Activated CD8-positive, alpha-beta memory T cell treated with anti-CD3 and anti-CD28 coated beads for 1 hour (primary cell): ENCODE results near the gene SEZ6L.

Source experiments
- DNase-seq, 2 donors: peaks; one replicate each; pipeline ENCODE4 v3.0.0-alpha.2; 2020; ENCODE audit warnings: low read depth in 1 of 2; ENCODE audit errors: extremely low read depth in 1 of 2

Gene SEZ6L

DNA sequence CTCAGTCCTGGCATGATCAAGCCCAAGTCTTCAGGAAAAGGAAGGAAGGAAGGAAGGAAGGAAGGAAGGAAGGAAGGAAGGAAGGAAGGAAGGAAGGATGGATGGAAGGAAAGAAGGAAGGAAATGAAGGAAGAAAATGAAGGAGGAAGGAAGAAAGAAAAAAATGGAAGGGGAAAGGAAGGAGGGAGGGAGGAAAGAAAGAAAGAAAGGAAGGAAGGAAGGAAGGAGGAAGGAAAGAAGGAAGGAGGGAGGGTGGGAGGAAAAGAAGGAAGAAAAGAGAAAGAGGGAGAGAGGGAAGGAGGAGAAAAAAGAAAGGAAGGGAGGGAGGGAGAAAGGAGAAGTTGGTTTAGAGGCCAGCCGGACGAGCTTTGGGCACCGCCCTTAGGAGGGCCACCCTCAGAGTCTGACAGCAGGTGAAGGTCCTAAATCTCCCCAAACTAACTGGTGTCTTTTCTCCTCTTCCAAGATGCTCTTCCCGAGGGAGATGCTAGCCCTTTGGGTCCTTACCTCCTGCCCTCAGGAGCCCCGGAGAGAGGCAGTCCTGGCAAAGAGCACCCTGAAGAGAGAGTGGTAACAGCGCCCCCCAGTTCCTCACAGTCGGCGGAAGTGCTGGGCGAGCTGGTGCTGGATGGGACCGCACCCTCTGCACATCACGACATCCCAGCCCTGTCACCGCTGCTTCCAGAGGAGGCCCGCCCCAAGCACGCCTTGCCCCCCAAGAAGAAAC, 122.8 kb downstream of the SEZ6L start:
- no peak for DNase-seq

DNA sequence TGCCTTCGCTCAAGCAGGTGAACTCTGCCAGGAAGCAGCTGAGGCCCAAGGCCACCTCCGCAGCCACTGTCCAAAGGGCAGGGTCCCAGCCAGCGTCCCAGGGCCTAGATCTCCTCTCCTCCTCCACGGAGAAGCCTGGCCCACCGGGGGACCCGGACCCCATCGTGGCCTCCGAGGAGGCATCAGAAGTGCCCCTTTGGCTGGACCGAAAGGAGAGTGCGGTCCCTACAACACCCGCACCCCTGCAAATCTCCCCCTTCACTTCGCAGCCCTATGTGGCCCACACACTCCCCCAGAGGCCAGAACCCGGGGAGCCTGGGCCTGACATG, 123.4 kb downstream of the SEZ6L start:
- no peak for DNase-seq

DNA sequence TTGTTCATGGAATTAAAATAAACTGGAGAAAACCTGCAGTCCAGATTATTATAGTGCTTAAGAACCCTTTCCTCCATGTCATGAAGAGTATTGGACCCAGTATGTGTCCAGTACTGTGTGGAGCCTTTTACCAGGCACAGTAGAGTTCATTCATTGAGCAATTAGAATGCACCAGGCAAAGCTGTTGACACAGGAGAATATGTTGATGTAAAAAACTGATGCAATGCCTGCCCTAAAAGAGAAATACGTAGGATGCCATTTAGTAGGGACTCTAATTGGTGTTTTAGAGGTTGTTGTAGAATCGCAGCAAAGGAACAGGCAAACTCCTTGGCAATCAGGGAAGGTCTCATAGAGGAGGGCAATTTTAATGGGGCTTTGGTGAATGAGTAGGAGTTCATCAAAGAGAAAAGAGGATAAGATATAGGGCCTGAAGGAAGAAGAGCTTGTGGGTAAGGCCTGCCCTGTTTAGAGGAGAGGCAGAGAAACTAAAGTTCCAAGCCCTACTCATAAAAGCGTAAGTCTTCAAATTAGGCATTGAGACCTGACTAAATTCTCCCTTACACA, 126.4 kb downstream of the SEZ6L start:
- DNase-seq = no peak

DNA sequence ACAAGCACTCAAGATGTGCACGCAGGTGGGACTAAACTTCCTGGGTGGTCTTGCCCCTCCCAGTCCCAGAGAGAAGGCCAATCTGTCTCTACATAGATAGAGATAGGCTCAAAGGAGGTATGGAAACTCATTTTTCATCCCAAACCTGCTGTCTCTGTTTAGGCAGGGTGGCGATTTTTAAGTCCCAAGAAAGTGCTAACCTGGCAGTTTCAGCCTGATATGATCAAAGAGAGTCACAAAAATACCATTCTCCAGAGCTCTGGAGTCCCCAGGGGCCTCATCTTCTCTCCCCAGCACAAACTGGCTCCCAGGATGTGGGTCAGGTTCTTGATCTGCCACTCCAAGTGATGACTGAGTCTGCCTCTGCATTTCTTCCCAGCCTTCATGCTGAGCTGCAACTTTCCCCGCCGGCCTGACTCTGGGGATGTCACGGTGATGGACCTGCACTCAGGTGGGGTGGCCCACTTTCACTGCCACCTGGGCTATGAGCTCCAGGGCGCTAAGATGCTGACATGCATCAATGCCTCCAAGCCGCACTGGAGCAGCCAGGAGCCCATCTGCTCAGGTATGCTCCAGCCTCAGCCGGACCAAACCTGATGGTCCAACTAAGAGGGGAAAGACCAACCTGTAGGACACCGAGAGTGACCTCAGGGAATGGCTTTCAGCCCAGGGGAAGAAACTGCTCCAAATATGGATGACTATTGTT, 129.5 kb downstream of the SEZ6L start:
- no peak for DNase-seq

DNA sequence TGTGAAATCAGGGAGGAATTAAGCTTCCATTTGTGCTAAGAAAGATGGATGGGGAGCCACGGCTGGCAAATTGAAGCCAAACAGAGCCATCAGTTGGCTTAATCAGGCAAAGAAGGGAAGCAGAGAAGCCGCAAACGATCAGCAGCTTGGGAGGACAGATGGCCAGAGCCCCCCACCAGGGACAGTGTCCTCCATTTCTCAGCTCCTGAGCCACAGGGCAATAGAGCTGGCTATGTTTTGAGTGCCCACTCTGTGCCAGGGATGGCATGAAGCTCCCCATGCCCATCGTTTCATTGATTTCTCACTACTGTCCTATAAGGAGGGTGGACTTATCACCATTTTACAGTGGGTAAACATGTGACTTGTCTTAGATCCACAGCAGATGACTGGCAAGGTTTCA, 133.5 kb downstream of the SEZ6L start:
- no peak for DNase-seq

DNA sequence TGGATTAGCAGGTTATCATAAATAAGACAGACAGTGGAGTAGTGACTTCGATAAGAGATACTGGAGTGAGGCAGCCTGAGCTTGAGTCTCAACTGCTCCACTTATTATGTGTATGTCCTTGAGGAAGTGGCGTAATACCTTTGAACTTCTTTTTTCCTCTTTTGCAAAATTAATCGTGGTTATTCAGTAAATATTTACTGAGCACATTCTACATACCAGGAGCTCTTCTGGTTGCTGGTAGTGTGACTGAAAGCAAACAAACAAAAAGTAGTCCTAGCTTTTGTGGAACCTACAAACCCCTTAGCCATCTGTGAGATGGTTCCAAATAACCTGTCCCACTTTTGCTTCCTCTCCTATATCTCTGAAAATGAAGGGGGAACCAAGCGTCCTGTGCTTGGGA, 134.2 kb downstream of the SEZ6L start:
- DNase-seq = no peak

DNA sequence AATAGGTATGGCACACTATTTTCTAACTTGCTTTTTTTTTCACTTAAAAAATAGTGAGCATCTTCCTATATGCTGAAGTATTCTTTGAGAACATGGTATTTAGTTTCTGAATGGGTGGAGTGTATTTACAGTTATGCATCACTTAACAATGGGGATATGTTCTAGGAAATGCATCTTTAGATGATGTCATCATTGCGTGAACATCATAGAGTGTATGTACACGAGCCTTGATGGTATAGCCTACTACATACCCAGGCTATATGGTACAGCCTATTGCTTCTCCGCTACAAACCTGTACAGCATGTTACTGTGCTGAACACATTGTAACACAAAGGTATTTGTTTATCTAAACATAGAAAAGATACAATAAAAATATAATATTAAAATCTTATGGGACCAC, 135.5 kb downstream of the SEZ6L start:
- DNase-seq = no peak

DNA sequence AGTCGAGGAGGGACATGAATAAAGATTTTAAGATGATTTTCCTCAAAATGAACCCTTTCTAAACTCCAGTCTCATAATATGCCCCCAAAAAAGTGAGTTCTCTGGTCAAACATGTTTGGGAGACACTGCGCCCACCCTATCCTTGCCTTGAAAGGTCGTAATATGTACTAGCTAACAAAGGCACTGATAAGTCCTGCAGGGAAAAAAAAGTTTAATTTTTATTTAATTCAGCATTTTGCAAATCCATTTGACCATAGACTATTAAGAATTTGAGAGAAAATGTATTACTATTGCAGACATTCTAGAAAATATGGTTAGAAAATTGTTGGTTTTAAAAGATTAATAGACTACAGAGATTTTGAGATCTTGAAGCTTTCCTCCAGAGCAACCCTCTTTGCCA, 139.2 kb downstream of the SEZ6L start:
- no peak for DNase-seq

DNA sequence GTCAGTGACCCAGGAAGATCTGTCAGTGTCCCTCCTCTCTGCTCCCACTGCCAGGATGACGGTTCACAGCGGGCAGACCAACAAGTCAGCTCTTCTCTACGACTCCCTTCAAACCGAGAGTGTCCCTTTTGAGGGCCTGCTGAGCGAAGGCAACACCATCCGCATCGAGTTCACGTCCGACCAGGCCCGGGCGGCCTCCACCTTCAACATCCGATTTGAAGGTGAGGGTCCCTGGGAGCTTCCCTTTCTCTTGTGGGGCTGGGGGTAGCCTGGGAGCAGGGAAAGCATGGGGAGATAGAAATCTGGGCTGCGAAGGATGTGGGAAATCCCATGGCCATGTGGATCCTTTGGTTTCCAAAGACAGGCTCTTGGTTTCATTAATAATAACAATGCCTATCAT, 141.4 kb downstream of the SEZ6L start:
- no peak for DNase-seq

DNA sequence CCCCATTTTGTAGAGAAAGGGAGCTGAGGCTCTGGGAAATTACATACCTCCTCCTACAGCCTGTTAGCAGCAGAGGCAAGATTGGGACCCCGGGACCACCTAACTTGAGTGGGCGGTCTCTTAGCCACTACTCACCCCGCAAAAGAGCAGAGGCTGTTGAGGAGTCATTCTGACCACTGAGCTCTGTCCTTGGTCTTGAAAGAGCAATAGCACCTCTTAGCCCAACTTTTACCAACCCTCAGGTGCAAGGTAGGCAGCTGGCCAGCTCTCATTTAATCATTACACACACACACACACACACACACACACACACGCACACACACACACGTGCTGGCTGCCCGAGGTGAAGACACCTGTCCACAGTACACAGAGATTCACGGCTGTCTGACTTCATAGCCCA, 144.0 kb downstream of the SEZ6L start:
- no peak for DNase-seq

DNA sequence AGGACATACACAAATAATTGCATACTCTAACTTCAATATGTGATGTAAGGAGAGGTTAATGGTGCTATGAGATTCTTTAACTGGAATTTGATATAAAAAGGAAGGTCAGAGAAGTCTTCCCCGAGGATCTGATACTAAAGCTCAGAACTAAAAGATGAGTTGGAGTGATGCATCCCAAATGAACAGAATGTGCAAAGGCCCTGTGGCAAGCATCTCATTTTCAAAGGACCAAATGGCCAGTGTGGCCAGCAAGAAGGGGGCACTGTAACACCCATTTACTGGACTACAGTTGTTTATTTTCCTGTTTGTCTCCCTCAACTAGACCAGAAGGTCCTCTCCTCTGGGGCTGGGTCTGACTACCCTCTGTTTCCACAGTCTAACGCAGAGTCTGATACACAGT, 144.9 kb downstream of the SEZ6L start:
- DNase-seq = no peak

DNA sequence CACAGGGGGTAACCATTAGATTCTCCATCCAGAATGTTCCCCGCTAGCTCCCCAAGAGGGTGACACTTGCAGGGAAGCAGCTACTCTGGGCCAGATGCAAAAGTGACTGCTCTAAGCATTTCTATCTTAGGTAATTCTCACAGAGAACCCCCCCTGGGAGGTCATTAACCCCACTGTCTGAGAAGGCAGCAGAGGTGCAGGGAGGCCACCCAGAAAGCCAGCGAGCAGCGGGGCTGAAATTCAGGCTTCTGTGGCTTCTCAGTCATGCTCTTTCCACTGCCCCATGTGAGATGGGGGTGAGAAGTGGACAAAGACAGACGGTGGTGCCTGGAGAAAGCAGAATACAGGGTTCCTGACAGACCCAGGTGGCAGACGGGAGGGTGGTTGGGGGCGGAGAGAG, 145.4 kb downstream of the SEZ6L start:
- no peak for DNase-seq

DNA sequence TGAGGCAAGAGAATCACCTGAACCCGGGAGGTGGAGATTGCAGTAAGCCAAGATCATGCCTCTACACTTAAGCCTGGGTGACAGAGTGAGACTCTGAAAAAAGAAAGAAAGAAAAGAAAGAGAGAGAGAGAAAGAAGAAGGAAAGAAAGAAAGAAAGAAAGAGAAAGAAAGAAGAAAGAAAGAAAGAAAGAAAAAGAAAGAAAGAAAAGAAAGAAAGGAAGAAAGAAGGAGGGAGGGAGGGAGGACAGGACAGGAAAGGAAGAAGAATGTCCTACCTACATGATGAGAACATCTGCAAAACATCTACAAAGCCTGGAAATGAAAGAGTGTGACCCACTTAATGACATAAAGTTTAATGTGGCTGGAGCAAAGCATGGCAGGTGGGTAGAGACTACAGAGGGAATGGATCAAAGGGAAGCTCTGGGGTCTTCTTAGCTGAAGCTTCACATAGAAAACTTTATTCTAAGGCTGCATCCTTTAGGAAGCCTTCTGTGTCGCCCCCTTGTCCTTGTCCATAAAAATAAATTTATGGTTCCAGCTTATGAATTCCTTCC, 147.5 kb downstream of the SEZ6L start:
- no peak for DNase-seq

DNA sequence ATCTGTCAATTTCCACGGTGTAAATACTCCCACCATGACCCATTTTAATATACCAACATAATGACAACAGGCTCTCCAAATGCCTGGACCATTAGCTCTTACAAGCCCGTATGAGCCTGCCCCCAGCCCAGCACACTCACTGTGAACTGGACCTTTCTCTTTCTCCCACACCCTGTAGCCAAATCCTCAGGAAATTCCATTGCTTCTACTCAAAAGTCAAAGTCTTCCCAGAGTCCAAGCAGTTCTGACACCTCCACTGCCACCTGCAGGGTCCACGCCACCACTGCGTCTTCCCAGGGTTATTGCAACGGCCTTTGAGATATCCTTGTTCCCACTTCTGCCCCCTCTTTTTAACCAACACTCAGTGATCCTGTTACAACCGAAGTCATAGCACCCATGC, 149.7 kb downstream of the SEZ6L start:
- DNase-seq = no peak

DNA sequence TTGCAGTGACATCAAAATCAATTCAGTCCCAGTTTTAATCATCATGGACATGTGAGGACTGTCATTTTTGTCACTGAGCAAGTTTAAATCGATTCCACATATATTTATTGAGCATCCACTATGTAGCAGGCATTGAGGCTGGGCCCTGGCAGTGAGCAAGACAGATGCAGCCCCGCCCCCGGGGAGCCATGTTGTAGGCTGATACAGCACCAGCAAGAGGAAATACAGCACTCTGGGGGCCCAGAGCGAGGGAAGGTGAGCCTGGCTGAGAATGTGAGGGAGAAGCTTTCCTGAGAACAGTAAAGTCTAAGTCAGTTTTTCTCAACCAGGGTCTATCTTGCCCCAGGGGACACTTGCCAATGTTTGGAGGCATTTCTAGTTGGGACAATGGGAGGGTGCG, 151.2 kb downstream of the SEZ6L start:
- DNase-seq = no peak

DNA sequence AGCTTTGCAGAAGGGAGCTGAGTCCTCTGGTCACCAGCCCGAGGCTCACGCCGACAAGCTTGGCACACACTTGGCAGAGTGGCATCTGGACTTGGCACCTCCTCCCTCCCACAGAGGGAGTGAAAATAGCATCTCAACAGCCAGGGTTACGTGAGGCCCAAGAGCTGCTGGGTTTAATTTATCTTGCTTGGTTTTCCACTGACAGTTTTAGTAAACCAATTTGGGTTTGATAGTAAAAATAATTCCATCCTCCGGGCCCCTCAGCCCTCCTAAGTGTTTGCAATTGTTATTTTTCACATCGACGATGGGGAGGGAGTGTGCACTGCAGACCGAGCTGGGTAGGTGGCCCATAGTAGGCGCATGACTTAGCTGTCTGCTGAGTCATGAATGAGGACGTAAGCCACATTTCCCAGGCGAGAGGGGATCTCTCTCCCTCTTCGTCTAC, 152.2 kb downstream of the SEZ6L start:
- no peak for DNase-seq

DNA sequence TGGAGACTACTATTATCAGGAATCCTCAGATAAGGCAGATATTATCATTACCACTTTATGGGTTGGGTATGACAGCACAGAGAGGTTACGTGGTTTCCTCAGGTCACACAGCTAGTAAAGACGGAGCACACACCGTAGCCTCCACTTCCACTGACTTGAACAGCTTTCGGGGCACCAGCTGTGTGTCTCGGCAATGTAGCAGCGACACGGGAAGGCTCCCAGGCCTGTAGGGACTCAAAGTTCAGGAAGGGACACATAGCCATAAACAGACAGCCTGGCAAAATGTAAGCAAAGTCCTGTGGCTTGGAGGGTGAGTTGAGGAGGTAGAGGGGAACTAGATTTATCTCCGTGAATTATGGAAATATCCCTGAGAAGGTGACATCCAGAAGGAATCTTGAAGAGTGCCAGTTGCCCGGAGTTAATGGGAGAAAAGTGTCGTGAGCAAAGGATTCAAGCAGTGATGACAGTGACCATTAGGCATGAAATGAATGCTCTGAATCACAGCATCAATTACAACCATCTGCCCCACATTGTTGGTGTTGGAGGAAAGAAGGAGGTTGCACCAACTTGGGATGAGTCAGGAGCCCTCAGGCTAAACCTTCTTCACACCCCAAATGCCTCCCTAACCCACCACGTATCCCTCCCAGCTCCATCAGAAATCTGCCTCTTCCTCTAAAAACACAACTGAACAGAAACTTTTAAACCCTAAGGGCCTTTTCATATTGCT, 153.1 kb downstream of the SEZ6L start:
- no peak for DNase-seq

DNA sequence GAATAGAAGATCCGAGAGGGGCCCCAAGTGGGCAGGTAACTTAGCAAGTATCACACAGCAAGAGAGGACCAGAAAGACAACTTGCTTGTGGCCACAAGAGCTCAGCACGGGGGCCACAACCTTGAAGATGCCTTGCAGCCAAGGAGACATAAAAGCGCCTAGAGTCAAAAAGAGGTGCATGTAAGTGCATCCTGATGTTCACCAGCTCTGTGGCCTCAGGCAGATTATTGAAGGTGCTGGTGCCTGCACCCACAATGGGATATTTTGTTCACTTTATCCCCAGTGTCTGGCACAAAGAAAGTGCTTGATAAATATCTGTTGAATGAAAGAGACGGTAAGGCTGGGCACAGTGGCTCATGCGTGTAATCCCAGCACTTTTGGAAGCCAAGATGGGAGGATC, 153.8 kb downstream of the SEZ6L start:
- no peak for DNase-seq

DNA sequence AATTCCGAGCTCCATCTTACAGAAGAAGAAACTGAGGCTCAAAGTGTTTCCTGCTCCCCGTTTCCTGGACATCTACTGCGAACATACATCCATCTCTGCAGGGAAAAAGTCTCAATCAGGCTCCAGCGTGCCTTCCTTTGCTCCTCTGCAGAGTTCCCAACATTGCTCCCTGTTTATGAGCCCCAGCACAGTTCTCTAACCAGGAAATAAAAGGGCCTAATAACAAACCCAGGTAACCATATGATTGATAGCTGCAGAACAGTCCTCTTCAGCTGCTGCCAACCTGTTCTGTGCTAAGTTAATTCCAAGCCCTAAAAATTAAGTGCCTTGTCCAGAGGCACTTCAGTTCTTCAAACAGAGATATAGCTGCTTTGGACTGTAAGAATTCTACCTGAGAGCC, 154.9 kb downstream of the SEZ6L start:
- no peak for DNase-seq

DNA sequence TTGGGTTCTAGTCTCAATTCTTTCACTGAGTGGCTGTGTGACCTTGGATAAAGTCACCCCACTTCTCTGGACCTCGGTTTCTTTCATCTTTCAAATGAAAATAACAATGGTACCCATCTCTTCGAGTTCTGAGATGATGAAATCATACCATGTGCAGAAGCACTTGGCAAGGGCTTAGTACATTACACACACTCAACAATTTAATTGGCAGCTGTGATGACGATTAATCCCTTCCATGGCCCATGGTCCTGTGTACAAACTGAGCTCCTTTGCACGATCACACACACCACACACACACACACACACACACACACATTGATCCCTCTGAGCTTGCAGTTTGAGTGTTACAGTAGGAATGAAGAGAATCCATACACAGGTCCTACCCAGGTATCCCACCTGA, 156.4 kb downstream of the SEZ6L start:
- DNase-seq = no peak

DNA sequence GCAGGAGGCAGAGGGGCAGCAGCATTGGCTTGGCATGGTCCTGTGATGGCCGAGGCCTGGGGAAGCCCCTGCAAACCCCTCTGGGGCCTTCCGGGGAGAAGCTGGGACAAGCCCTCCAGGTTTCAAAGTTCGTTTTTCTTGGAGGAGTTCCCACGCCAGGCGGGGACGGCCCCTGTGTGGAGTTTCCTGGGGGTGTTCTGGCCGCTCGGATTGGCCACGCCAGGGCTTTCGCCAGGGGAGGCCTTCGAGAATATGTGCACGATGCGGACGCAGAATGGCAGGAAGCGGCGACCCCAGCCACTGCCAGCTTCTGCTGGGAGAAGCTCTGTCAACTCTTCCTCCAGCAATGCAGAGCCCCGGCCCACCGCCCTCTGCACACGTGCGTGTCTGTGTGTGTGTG, 157.5 kb downstream of the SEZ6L start:
- DNase-seq = no peak

DNA sequence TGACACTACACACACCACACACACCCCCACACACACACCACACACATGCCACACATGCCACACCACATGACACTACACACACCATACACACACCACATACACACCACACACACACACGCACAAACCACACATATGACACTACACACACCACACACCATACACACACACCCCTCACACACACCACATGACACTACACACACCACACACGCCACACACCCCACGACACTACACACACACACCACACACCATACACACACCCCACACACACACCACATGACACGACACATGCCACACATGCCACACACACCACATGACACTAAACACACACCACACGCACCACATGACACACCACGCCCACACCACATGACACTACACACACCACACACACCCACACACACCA, 158.0 kb downstream of the SEZ6L start:
- no peak for DNase-seq
